HL-60 (cell line): ENCODE results near the gene CDCA5.

ENCODE experiments used
- DNase-seq, 2 experiments: peaks; one replicate each; pipeline ENCODE4 v3.0.0-alpha.2; 2010 to 2020; ENCODE audit warnings: low read depth in 1 of 2, low spot score in 1 of 2
- H3K27ac ChIP-seq: fragments of 250-450 bp; sonication (Bioruptor Pico); replicated peaks from 2 replicates; pipeline ENCODE4 v1.5.1; 2020; ENCODE audit warnings: mild to moderate bottlenecking, moderate library complexity
- H3K27me3 ChIP-seq: fragments of 250-450 bp; sonication (Bioruptor Pico); 2 replicates; pipeline ENCODE4 v1.5.1; 2021; ENCODE audit warnings: mild to moderate bottlenecking, moderate library complexity; ENCODE audit not compliant: insufficient read depth, poor library complexity, severe bottlenecking
- H3K4me3 ChIP-seq: replicated peaks from 2 replicates; pipeline ENCODE4 v1.5.1; 2011; ENCODE audit warnings: mild to moderate bottlenecking, control low read depth, low read length; ENCODE audit not compliant: insufficient read depth
- GABPA ChIP-seq: IDR thresholded peaks from 2 replicates; pipeline ENCODE4 v1.6.1; 2012; ENCODE audit warnings: low read depth
- POLR2AphosphoS5 ChIP-seq: IDR thresholded peaks from 2 replicates; pipeline ENCODE4 v1.6.1; 2012; ENCODE audit warnings: low read depth
- REST ChIP-seq: IDR thresholded peaks from 2 replicates; pipeline ENCODE4 v1.6.1; 2012; ENCODE audit warnings: low read depth; ENCODE audit not compliant: insufficient replicate concordance
- SPI1 ChIP-seq: IDR thresholded peaks from 2 replicates; pipeline ENCODE4 v1.6.1; 2012; ENCODE audit warnings: low read depth, mild to moderate bottlenecking, borderline replicate concordance
- TF ChIP-seq, protein P1 (sequence below): IDR thresholded peaks from one replicate; pipeline ENCODE4 v1.5.1; 2011; ENCODE audit warnings: low read length, control low read depth, inconsistent platforms; ENCODE audit not compliant: insufficient read depth

CDCA5 gene

GRCh38 chr11:65064847-65065240, 19.0 kb downstream of the CDCA5 start:
- Histone ChIP-seq H3K27ac (no peak overlapping the region), H3K27me3 (no peaks in the 10 kb centered on the region), H3K4me3 (no peak overlapping the region)
- DNase-seq = no peak
- TF ChIP-seq SPI1 (no peak), GABPA (no peak), REST (no peak), POLR2AphosphoS5 (no peak)
- TF ChIP-seq, protein P1, sequence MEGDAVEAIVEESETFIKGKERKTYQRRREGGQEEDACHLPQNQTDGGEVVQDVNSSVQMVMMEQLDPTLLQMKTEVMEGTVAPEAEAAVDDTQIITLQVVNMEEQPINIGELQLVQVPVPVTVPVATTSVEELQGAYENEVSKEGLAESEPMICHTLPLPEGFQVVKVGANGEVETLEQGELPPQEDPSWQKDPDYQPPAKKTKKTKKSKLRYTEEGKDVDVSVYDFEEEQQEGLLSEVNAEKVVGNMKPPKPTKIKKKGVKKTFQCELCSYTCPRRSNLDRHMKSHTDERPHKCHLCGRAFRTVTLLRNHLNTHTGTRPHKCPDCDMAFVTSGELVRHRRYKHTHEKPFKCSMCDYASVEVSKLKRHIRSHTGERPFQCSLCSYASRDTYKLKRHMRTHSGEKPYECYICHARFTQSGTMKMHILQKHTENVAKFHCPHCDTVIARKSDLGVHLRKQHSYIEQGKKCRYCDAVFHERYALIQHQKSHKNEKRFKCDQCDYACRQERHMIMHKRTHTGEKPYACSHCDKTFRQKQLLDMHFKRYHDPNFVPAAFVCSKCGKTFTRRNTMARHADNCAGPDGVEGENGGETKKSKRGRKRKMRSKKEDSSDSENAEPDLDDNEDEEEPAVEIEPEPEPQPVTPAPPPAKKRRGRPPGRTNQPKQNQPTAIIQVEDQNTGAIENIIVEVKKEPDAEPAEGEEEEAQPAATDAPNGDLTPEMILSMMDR = no peak

- Histone ChIP-seq H3K27ac (no peak overlapping the region), H3K27me3 (no peaks in the 10 kb centered on the region), H3K4me3 (no peak overlapping the region)
- TF ChIP-seq SPI1 = no peak
- no peak for TF ChIP-seq REST
- no peak for TF ChIP-seq POLR2AphosphoS5
- DNase-seq = no peak
Measured at GRCh38 chr11:65063532-65063931, 20.3 kb downstream of the CDCA5 start.

GRCh38 chr11:65060913-65061408, 22.9 kb downstream of the CDCA5 start:
- DNase-seq = no peak
- no peaks in the 10 kb centered on the region for H3K27me3 ChIP-seq
- no peak overlapping the region for H3K4me3 ChIP-seq
- no peak overlapping the region for H3K27ac ChIP-seq
- TF ChIP-seq, protein P1 = no peak
- TF ChIP-seq SPI1 = no peak
- no peak for TF ChIP-seq POLR2AphosphoS5
- no peak for TF ChIP-seq REST
- no peak for TF ChIP-seq GABPA
